Lung (tissue), 12 donors: ENCODE data around the gene GRAMD1C. TPM values are rescaled to one million over a fixed set of nuclear protein-coding genes. Genes with fewer than 3 reads are reported as not detected.

Source experiments
- ATAC-seq: fragments of 200-7000 bp; cut with Tn5 transposase; one replicate; pipeline ENCODE4 v1.9.1; 2020; ENCODE audit warnings: moderate number of reproducible peaks; ENCODE audit not compliant: insufficient read depth, low FRiP score
- DNase-seq, 3 donors: peaks; one replicate each; pipeline ENCODE4 v3.0.0-alpha.2; 2013 to 2017
- H3K27ac ChIP-seq, 2 donors: one replicate each; pipeline ENCODE4 v1.5.1; 2013; ENCODE audit warnings: mild to moderate bottlenecking in 2 of 2, moderate library complexity in 2 of 2, control low read depth in 1 of 2, inconsistent platforms in 1 of 2, low read depth in 1 of 2, low read length in 1 of 2
- H3K27me3 ChIP-seq, 3 donors: one replicate each; pipeline ENCODE4 v1.5.1; 2013; ENCODE audit warnings: low read length in 2 of 3; ENCODE audit not compliant: control insufficient read depth in 3 of 3, insufficient read depth in 3 of 3
- H3K36me3 ChIP-seq, 4 donors: one replicate each; pipeline ENCODE4 v1.5.1; 2013; ENCODE audit warnings: low read length in 4 of 4, mild to moderate bottlenecking in 1 of 4, moderate library complexity in 1 of 4; ENCODE audit not compliant: control insufficient read depth in 4 of 4, insufficient read depth in 4 of 4
- H3K4me1 ChIP-seq, 5 donors: one replicate each; pipeline ENCODE4 v1.5.1; 2013; ENCODE audit warnings: low read length in 5 of 5, mild to moderate bottlenecking in 2 of 5, moderate library complexity in 1 of 5; ENCODE audit not compliant: control insufficient read depth in 5 of 5, insufficient read depth in 5 of 5
- H3K4me3 ChIP-seq: one replicate; pipeline ENCODE4 v1.5.1; 2013; ENCODE audit warnings: mild to moderate bottlenecking, control low read depth, moderate library complexity
- H3K9ac ChIP-seq, 2 donors: one replicate each; pipeline ENCODE4 v1.5.1; 2013; ENCODE audit warnings: low read length in 2 of 2, control low read depth in 1 of 2; ENCODE audit not compliant: insufficient read depth in 1 of 2
- H3K9me3 ChIP-seq, 4 donors: one replicate each; pipeline ENCODE4 v1.5.1; 2013; ENCODE audit warnings: low read length in 3 of 4, mild to moderate bottlenecking in 1 of 4, moderate library complexity in 1 of 4; ENCODE audit not compliant: control insufficient read depth in 4 of 4, insufficient read depth in 3 of 4
- WGBS, 2 donors: extraction: QIAGEN DNeasy Blood & Tissue Kit; methylation state at CpG; one replicate each; pipeline ENCODE4 v1.1.7; 2013; 5-methylcytosine and 5-hydroxymethylcytosine counted together
- polyA plus RNA-seq, 2 donors: library from polyadenylated mRNA; stranded (reverse); fragments of 200-250 nt; gene quantifications; one replicate each; pipeline ENCODE4 v1.2.1, GENCODE V29; 2013
- total RNA-seq, 2 donors: library from RNA; depleted of rRNA in 1 of 2; stranded (reverse); fragments of >200 nt in 1 of 2; gene quantifications; one replicate each; pipeline ENCODE4 v1.2.1, GENCODE V29; 2014 to 2021
- TF ChIP-seq, protein P1 (sequence below): IDR thresholded peaks from 2 replicates; pipeline ENCODE4 v1.5.1; 2012; ENCODE audit warnings: mild to moderate bottlenecking; ENCODE audit errors: control extremely low read depth, extremely low read depth
- donor health status: control.
- donor health status: control.
- donor health status: Bipolar disorder and iron deficiency.
- donor health status: healthy.
- donor health status: DM: yes; HTN: yes; CAD: no.

Gene GRAMD1C
- total and polyA plus RNA-seq, 4 donors = 4.4 to 12.9 (median 8.8) TPM

DNA sequence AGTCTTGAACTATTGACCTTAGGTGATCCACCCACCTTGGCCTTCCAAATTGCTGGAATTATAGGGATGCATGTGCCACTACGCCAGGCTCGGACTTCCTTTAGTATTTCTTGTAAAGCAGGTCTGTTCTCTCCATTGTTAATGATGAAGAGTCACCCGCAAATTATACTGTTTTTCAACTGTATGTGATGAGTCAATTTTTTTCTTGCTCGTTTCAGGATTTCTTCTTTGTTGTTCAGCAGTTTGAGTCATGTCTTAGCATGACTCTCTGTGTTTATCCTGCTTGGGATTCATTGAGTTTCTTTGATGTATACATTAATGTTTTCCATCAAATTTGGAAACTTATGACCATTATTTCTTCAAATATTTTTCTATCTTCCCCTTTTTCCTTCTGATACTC is 28.9 kb downstream of the GRAMD1C start:
- peaks cover 0 to 3% (median 0%) of the 10 kb centered on the region in 4 donors for H3K9me3 ChIP-seq
- H3K27me3 ChIP-seq = no peaks in the 10 kb centered on the region
- no peak for DNase-seq
- no peaks in the 10 kb centered on the region for H3K4me1 ChIP-seq
- 76 to 96% methylated on average over 4 of the region's 4 CpGs for WGBS, 2 donors
- H3K27ac ChIP-seq = no peak overlapping the region
- H3K9ac ChIP-seq = no peak overlapping the region
- H3K36me3 ChIP-seq = no peaks in the 10 kb centered on the region
- TF ChIP-seq, protein P1, sequence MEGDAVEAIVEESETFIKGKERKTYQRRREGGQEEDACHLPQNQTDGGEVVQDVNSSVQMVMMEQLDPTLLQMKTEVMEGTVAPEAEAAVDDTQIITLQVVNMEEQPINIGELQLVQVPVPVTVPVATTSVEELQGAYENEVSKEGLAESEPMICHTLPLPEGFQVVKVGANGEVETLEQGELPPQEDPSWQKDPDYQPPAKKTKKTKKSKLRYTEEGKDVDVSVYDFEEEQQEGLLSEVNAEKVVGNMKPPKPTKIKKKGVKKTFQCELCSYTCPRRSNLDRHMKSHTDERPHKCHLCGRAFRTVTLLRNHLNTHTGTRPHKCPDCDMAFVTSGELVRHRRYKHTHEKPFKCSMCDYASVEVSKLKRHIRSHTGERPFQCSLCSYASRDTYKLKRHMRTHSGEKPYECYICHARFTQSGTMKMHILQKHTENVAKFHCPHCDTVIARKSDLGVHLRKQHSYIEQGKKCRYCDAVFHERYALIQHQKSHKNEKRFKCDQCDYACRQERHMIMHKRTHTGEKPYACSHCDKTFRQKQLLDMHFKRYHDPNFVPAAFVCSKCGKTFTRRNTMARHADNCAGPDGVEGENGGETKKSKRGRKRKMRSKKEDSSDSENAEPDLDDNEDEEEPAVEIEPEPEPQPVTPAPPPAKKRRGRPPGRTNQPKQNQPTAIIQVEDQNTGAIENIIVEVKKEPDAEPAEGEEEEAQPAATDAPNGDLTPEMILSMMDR = no peak
- H3K4me3 ChIP-seq = no peak overlapping the region
- ATAC-seq = no peak

DNA sequence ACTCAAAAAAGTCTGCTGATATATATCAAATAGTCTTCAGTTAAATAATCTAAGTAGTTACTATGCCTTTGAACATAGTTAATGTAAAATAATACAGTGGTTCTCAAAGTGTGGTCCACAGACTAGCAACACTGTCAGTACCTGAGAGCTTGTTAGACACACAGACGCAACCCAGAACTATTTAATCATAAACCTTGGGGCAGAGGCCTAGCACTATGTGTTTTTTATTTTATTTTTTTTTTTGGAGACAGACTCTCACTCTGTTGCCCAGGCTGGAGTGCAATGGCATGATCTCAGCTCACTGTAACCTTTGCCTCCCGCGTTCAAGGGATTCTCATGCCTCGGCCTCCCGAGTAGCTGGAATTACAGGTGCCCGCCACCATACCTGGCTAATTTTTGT is 34.7 kb downstream of the GRAMD1C start:
- Histone ChIP-seq H3K9ac (no peak overlapping the region), H3K27me3 (no peaks in the 10 kb centered on the region), H3K4me1 (no peaks in the 10 kb centered on the region), H3K27ac (no peak overlapping the region), H3K36me3 (no peaks in the 10 kb centered on the region), H3K4me3 (no peak overlapping the region), H3K9me3 (no peaks in the 10 kb centered on the region)
- DNase-seq (no peak), ATAC-seq (no peak)
- WGBS, 2 donors = 97 to 98% methylated on average over 6 of the region's 6 CpGs
- TF ChIP-seq, protein P1 = no peak

DNA sequence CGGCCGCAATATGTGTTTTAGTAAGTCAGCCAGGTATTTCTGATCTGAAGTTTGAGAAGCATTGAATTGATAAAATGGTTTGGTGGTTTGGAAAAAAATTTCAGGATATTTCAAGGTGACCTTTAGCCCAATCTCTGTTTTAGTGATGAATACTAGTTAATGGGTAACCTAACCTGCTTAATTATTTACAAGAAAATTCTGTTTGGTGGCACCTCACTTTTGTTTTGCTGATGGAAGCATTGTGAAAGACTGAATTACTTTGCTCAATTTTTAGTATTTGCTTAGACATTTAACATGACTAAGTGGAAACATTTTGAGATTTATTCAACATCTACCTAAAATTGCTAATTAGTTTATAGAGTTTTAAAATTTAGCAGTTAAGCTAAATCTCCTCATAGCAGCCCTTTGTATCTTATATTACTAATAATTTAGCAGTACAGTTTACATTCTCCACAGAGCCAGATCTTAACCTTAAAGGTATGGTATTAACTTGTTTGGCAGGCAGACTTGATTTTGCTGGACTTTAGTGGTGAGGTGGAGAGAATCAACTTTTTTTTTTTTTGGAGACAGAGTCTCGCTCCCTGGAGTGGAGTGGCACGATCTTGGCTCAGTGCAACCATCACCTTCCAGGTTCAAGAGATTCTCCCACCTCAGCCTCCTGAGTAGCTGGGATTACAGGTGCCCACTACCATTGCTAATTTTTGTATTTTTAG is 35.4 kb downstream of the GRAMD1C start:
- ATAC-seq (no peak), DNase-seq (no peak)
- H3K4me1 ChIP-seq = no peaks in the 10 kb centered on the region
- TF ChIP-seq, protein P1 = no peak
- WGBS, 2 donors = 96 to 97% methylated on average over 4 of the region's 4 CpGs
- no peak overlapping the region for H3K4me3 ChIP-seq
- H3K9ac ChIP-seq = no peak overlapping the region
- H3K27ac ChIP-seq = no peak overlapping the region
- no peaks in the 10 kb centered on the region for H3K27me3 ChIP-seq
- no peaks in the 10 kb centered on the region for H3K9me3 ChIP-seq
- H3K36me3 ChIP-seq = no peaks in the 10 kb centered on the region

DNA sequence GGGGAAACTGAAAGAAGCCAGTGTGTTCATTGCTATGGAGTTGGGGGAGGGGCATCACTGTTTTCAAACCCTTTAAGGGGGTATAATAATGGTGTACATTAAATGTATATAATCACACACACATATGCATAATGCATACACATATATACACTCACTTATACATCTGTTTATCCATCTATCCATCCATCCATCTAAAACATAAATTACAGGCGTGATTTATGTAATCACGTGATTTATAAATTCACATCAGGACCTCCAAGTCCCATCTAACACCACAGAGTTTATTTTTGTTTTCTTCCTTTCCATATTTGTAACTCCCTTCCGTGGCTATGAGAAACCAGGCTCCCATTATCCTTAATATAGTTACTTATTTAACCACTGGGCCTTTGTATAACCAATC is 39.8 kb downstream of the GRAMD1C start:
- ATAC-seq = no peak
- TF ChIP-seq, protein P1 = no peak
- WGBS, 2 donors = 85 to 92% methylated on average over 3 of the region's 3 CpGs

More for the DNA sequence above, 39.8 kb downstream of the GRAMD1C start:
- Histone ChIP-seq H3K27me3 (no peaks in the 10 kb centered on the region), H3K27ac (no peak overlapping the region), H3K4me1 (no peaks in the 10 kb centered on the region), H3K9ac (no peak overlapping the region), H3K9me3 (no peaks in the 10 kb centered on the region), H3K36me3 (no peaks in the 10 kb centered on the region), H3K4me3 (no peak overlapping the region)
- DNase-seq = no peak
